H9 (cell line): ENCODE data around the gene MTHFD1. TPM values are rescaled to one million over a fixed set of nuclear protein-coding genes. Genes with fewer than 3 reads are reported as not detected.

Experiments
- DNase-seq: peaks from one replicate; pipeline ENCODE4 v3.0.0-alpha.2; 2017
- H2AFZ ChIP-seq: one replicate; pipeline ENCODE4 v1.6.1; 2013; ENCODE audit warnings: mild to moderate bottlenecking, low read length, control low read depth, moderate library complexity
- H2AK5ac ChIP-seq: 2 replicates; pipeline ENCODE4 v1.6.1; 2013; ENCODE audit warnings: low read length, control low read depth, mixed read lengths; ENCODE audit not compliant: insufficient read length
- H2BK120ac ChIP-seq: one replicate; pipeline ENCODE4 v1.6.1; 2013; ENCODE audit warnings: low read depth, mild to moderate bottlenecking, low read length, control low read depth, inconsistent platforms; ENCODE audit not compliant: poor library complexity, severe bottlenecking
- H2BK12ac ChIP-seq: 2 replicates; pipeline ENCODE4 v1.6.1; 2013; ENCODE audit warnings: low read length, control low read depth, mixed read lengths, low read depth; ENCODE audit not compliant: insufficient read length
- H2BK15ac ChIP-seq: 2 replicates; pipeline ENCODE4 v1.6.1; 2013; ENCODE audit warnings: low read depth, low read length, control low read depth
- H2BK20ac ChIP-seq: one replicate; pipeline ENCODE4 v1.6.1; 2013; ENCODE audit warnings: low read depth, mild to moderate bottlenecking, low read length, control low read depth, inconsistent platforms; ENCODE audit not compliant: poor library complexity, severe bottlenecking
- H2BK5ac ChIP-seq: 2 replicates; pipeline ENCODE4 v1.6.1; 2013; ENCODE audit warnings: low read length, control low read depth, mixed read lengths; ENCODE audit not compliant: insufficient read length
- H3K14ac ChIP-seq: 2 replicates; pipeline ENCODE4 v1.6.1; 2013; ENCODE audit warnings: low read length, control low read depth; ENCODE audit not compliant: insufficient read depth
- H3K18ac ChIP-seq: 2 replicates; pipeline ENCODE4 v1.6.1; 2013; ENCODE audit warnings: low read depth, mild to moderate bottlenecking, mixed read lengths, low read length, control low read depth; ENCODE audit not compliant: insufficient read length
- H3K23ac ChIP-seq: 2 replicates; pipeline ENCODE4 v1.6.1; 2013; ENCODE audit warnings: low read length, control low read depth, mixed read lengths, low read depth; ENCODE audit not compliant: insufficient read length
- H3K23me2 ChIP-seq: 2 replicates; pipeline ENCODE4 v1.6.1; 2013; ENCODE audit warnings: low read depth, mild to moderate bottlenecking, mixed read lengths, low read length, control low read depth; ENCODE audit not compliant: insufficient read length, poor library complexity, severe bottlenecking
- H3K27ac ChIP-seq: 2 replicates; pipeline ENCODE4 v1.5.1; 2013; ENCODE audit warnings: low read length, control low read depth, mixed read lengths, low read depth; ENCODE audit not compliant: insufficient read length
- H3K27me3 ChIP-seq: 2 replicates; pipeline ENCODE4 v1.6.1; 2013; ENCODE audit warnings: low read length, control low read depth, inconsistent platforms; ENCODE audit not compliant: insufficient read depth
- H3K4ac ChIP-seq: 2 replicates; pipeline ENCODE4 v1.6.1; 2013; ENCODE audit warnings: low read depth, mild to moderate bottlenecking, control low read depth, inconsistent platforms, low read length, moderate library complexity
- H3K4me1 ChIP-seq: 2 replicates; pipeline ENCODE4 v1.6.1; 2013; ENCODE audit warnings: low read length, control low read depth, inconsistent platforms; ENCODE audit not compliant: insufficient read depth
- H3K4me2 ChIP-seq: 2 replicates; pipeline ENCODE4 v1.6.1; 2013; ENCODE audit warnings: low read length, control low read depth, mixed read lengths; ENCODE audit not compliant: insufficient read length, insufficient read depth
- H3K56ac ChIP-seq: 2 replicates; pipeline ENCODE4 v1.6.1; 2013; ENCODE audit warnings: low read depth, mild to moderate bottlenecking, mixed read lengths, low read length, control low read depth; ENCODE audit not compliant: insufficient read length
- H3K79me1 ChIP-seq: 2 replicates; pipeline ENCODE4 v1.6.1; 2013; ENCODE audit warnings: low read depth, mild to moderate bottlenecking, moderate library complexity, low read length, control low read depth, inconsistent platforms; ENCODE audit not compliant: insufficient read depth, poor library complexity, severe bottlenecking
- H3K79me2 ChIP-seq: 2 replicates; pipeline ENCODE4 v1.6.1; 2013; ENCODE audit warnings: low read length, control low read depth, inconsistent platforms; ENCODE audit not compliant: insufficient read depth
- H3K9ac ChIP-seq: 2 replicates; pipeline ENCODE4 v1.6.1; 2013; ENCODE audit warnings: low read length, control low read depth, mixed read lengths; ENCODE audit not compliant: insufficient read length; ENCODE audit errors: extremely low read depth
- H3K9me3 ChIP-seq: one replicate; pipeline ENCODE4 v1.6.1; 2013; ENCODE audit warnings: low read depth, low read length, inconsistent platforms; ENCODE audit not compliant: control insufficient read depth
- H3T11ph ChIP-seq: one replicate; pipeline ENCODE4 v1.6.1; 2013; ENCODE audit warnings: mild to moderate bottlenecking, low read length, control low read depth, inconsistent platforms
- H4K20me1 ChIP-seq: one replicate; pipeline ENCODE4 v1.6.1; 2013; ENCODE audit not compliant: control insufficient read depth, insufficient read length, insufficient read depth
- H4K5ac ChIP-seq: 2 replicates; pipeline ENCODE4 v1.6.1; 2013; ENCODE audit warnings: low read depth, mild to moderate bottlenecking, mixed read lengths, low read length, control low read depth; ENCODE audit not compliant: insufficient read length
- H4K8ac ChIP-seq: replicated peaks from 2 replicates; pipeline ENCODE4 v1.6.1; 2013; ENCODE audit warnings: low read length, control low read depth, mixed read lengths, low read depth; ENCODE audit not compliant: insufficient read length
- H4K91ac ChIP-seq: 2 replicates; pipeline ENCODE4 v1.6.1; 2013; ENCODE audit warnings: low read depth, mild to moderate bottlenecking, moderate library complexity, mixed read lengths, low read length, control low read depth; ENCODE audit not compliant: insufficient read length
- H3K27ac Mint-ChIP-seq, 3 experiments: 2 replicates in 2 of 3; 3 replicates in 1 of 3; pipeline ENCODE4 v1.8.0; 2020 to 2021; ENCODE audit warnings: mixed read lengths in 3 of 3, mild to moderate bottlenecking in 1 of 3, moderate library complexity in 1 of 3
- H3K27me3 Mint-ChIP-seq: 2 replicates; pipeline ENCODE4 v1.8.0; 2021; ENCODE audit warnings: low read depth, mild to moderate bottlenecking, moderate library complexity, mixed read lengths
- H3K36me3 Mint-ChIP-seq, 3 experiments: 2 replicates in 2 of 3; 3 replicates in 1 of 3; pipeline ENCODE4 v1.8.0; 2020 to 2021; ENCODE audit warnings: low read depth in 3 of 3, mixed read lengths in 3 of 3; ENCODE audit not compliant: insufficient read depth in 1 of 3
- H3K4me1 Mint-ChIP-seq, 2 experiments: 2 replicates each; pipeline ENCODE4 v1.8.0; 2020; ENCODE audit warnings: mixed read lengths in 2 of 2
- H3K4me3 Mint-ChIP-seq, 2 experiments: 2 replicates in 1 of 2; 3 replicates in 1 of 2; pipeline ENCODE4 v1.8.0; 2020 to 2021; ENCODE audit warnings: mild to moderate bottlenecking in 2 of 2, mixed read lengths in 2 of 2, moderate library complexity in 1 of 2
- H3K9me3 Mint-ChIP-seq, 2 experiments: 2 replicates in 1 of 2; 3 replicates in 1 of 2; pipeline ENCODE4 v1.8.0; 2020; ENCODE audit warnings: mild to moderate bottlenecking in 2 of 2, mixed read lengths in 2 of 2, moderate library complexity in 1 of 2
- total RNA-seq: library from RNA; stranded (reverse); gene quantifications from 2 replicates; pipeline ENCODE4 v1.2.1, GENCODE V29; 2021
- TF ChIP-seq, protein P1 (sequence below): fragments of 200-600 bp; sonication (generic); conservative IDR thresholded peaks from 3 replicates; pipeline ENCODE4 v1.8.0; 2021; ENCODE audit warnings: antibody characterized with exemption, mild to moderate bottlenecking

Gene MTHFD1
- total RNA-seq, 1 experiment from 2014 or later, result 203 TPM

DNA sequence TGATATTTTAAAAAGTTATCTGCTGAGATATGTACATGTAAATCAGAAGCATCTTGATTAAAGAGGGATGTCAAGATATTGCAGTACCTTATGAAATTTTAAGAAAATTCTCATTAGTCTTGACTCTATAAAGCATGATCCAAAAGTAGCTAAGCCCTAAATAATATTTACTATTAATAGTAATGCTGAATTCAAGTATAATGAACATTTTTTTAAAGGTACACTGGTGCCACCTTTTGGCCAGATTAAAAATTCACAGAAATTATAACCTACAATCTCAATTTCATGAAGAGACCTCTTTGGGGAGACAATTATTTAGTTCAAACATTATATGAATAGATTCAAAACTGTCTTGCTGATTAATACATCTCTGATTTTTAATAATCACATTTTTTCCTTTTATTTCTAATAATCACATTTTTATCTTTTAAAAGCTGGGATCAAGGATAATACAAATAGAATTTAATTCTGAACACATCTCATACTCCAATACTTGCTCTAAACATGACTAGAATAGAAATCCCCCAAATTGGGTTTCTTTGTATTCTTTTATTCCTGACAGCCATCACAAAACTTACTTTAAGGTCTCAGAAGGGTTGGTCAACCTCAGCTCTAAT lies 90.6 kb downstream of the MTHFD1 start:
- TF ChIP-seq, protein P1, sequence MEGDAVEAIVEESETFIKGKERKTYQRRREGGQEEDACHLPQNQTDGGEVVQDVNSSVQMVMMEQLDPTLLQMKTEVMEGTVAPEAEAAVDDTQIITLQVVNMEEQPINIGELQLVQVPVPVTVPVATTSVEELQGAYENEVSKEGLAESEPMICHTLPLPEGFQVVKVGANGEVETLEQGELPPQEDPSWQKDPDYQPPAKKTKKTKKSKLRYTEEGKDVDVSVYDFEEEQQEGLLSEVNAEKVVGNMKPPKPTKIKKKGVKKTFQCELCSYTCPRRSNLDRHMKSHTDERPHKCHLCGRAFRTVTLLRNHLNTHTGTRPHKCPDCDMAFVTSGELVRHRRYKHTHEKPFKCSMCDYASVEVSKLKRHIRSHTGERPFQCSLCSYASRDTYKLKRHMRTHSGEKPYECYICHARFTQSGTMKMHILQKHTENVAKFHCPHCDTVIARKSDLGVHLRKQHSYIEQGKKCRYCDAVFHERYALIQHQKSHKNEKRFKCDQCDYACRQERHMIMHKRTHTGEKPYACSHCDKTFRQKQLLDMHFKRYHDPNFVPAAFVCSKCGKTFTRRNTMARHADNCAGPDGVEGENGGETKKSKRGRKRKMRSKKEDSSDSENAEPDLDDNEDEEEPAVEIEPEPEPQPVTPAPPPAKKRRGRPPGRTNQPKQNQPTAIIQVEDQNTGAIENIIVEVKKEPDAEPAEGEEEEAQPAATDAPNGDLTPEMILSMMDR, result peak; percentile 45; the same call in 2 of the 3 replicates

More for the DNA sequence above, 90.6 kb downstream of the MTHFD1 start:
- Histone ChIP-seq H2BK15ac (no peak overlapping the region), H3K4me1 (no peaks in the 10 kb centered on the region), H2BK120ac (no peak overlapping the region), H2BK20ac (no peak overlapping the region), H3K27ac (no peak overlapping the region), H4K91ac (no peak overlapping the region), H2AK5ac (no peak overlapping the region), H3K4ac (no peak overlapping the region), H4K8ac (no peak overlapping the region), H2BK12ac (no peak overlapping the region), H3K9ac (no peak overlapping the region), H4K20me1 (no peaks in the 10 kb centered on the region), H3K79me1 (no peaks in the 10 kb centered on the region), H3K18ac (no peak overlapping the region), H2AFZ (no peak overlapping the region), H3T11ph (no peak overlapping the region), H3K27me3 (no peaks in the 10 kb centered on the region), H3K56ac (no peak overlapping the region), H4K5ac (no peak overlapping the region), H3K23me2 (no peaks in the 10 kb centered on the region), H3K4me2 (no peak overlapping the region), H3K9me3 (no peaks in the 10 kb centered on the region), H3K79me2 (no peaks in the 10 kb centered on the region), H2BK5ac (no peak overlapping the region), H3K14ac (no peak overlapping the region), H3K23ac (no peak overlapping the region)
- Mint-ChIP-seq H3K36me3 (peaks cover 0 to 6% (median 4%) of the 10 kb centered on the region in 3 experiments; a peak in 4 of 7 replicates), H3K9me3 (no peaks in the 10 kb centered on the region), H3K27ac (no peak overlapping the region), H3K27me3 (no peaks in the 10 kb centered on the region), H3K4me3 (no peak overlapping the region), H3K4me1 (peaks cover 6 to 11% of the 10 kb centered on the region in 2 experiments)
- no peak for DNase-seq
